GM12801 (cell line): ENCODE results near the gene ZNF430.

Source experiments
- TF ChIP-seq, protein P1 (sequence below): IDR thresholded peaks from one replicate; pipeline ENCODE4 v1.5.1; 2011; ENCODE audit warnings: control low read depth; ENCODE audit not compliant: insufficient read length; ENCODE audit errors: extremely low read depth

Gene ZNF430

DNA sequence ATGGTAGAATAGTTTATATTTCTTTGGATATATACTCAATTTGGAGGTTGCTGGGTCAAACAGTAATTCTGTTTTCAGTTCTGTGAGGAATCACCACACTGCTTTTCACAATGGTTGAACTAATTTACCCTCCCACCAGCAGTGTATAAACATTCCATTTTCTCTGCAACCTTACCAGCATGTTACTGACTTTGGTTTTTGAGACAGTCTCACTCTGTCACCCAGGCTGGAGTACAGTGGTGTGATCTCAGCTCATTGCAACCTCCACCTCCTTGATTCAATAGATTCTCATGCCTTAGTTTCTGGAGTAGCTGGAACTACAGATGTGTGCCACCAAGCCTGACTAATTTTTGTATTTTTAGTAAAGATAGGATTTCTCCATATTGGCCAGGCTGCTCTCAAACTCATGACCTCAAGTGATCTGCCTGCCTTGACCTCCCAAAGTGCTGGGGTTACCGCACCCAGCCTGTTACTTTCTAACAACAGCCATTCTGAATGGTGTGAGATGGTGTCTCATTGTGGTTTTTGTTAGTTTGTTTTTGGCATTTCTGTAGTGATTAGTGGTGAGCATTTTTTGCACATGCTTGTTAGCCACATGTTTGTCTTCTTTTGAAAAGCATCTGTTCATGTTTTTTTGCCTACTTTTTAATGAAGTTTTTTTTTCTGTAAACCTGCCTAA lies 74.0 kb downstream of the ZNF430 start:
- TF ChIP-seq, protein P1, sequence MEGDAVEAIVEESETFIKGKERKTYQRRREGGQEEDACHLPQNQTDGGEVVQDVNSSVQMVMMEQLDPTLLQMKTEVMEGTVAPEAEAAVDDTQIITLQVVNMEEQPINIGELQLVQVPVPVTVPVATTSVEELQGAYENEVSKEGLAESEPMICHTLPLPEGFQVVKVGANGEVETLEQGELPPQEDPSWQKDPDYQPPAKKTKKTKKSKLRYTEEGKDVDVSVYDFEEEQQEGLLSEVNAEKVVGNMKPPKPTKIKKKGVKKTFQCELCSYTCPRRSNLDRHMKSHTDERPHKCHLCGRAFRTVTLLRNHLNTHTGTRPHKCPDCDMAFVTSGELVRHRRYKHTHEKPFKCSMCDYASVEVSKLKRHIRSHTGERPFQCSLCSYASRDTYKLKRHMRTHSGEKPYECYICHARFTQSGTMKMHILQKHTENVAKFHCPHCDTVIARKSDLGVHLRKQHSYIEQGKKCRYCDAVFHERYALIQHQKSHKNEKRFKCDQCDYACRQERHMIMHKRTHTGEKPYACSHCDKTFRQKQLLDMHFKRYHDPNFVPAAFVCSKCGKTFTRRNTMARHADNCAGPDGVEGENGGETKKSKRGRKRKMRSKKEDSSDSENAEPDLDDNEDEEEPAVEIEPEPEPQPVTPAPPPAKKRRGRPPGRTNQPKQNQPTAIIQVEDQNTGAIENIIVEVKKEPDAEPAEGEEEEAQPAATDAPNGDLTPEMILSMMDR: no peak

DNA sequence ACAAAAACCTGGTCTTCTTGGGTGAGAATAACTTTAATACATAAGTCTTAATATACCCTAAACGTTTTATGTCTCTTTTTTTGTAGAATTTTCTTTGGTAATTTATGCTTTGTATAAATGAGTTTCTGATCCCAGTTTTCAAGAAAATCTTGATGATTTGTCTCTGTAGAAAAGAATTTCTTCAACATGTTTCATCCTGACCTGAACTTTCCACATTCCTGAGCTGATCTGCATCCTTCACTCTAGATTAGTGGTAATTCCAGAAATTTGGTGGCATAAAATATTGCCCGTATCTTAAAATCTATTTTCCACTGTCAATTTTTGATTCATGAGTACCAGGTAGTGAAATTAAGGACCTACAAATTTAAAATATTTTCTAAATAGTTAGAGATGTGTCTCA lies 77.8 kb downstream of the ZNF430 start:
- TF ChIP-seq, protein P1: no peak

DNA sequence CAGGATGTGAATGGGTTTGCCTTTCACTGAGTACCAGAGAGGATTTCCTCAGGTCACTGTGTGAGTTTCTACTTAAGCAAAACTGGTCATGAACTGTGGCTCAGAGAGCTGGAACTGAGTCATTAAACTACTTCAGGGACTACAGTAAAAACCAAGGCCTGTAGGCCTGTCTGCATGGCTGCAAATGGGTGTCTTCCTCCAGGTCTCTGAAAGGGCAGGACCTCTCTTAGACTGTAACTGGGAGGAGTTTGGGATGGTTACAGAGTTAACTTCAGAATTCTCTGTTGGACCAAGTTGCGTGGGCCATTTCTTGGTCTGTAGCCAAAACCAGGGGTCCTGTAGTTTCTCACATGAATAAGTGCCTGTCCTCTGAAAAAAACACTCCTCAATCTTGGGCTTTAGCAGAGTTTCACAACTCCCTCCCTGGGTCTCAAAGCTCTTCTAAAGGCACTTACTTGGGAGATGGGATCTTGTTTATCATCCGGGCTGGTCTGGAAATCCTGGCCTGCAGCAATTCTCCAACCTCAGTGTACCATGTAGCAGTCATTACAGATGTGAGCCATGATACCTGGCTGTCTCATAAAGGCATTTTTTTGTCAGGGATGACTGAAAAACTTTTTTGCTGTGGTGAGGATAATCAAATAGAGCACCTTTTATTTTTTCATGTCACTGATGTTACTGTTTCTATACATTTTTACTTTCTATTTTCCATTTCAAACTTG lies 81.2 kb downstream of the ZNF430 start:
- TF ChIP-seq, protein P1: no peak

DNA sequence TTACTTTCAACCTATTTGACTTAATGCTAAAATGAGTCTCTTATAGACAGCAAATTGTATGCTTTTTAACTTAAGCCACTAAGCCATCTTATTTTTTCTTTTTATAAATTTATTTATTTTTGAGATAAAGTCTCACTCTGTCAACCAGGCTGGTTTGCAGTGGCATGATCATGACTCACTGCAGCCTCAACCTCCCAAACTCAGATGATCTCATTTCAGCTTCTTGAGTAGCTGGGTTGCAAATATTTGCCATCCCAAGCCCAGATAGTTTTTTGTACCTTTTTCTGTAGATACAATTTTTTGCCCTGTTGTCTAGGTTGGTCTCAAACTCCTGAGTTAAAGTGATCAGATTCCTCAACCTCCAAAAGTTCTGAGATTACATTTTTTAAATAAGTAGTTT lies 88.7 kb downstream of the ZNF430 start:
- TF ChIP-seq, protein P1: no peak
